Measurements from ENCODE around the gene ST3GAL4.

Gene ST3GAL4

GRCh38 chr11:126422446-126422845 lies 67.0 kb downstream of the ST3GAL4 start:
- Histone ChIP-seq H3K9me3 (no peaks in the 10 kb centered on the region), H3K36me3 (replicated peaks) (no peaks in the 10 kb centered on the region), H3K4me1 (no peaks in the 10 kb centered on the region), H3K27me3 (ENCODE audit: low read depth) (no peaks in the 10 kb centered on the region), H3K4me3 (no peak overlapping the region)
- DNase-seq (ENCODE audit: low spot score in 2 of 2), result no peak
- in situ Hi-C loops (cut with MboI; ENCODE audit: low sequenced_read_pairs), result no loop called here

- Histone ChIP-seq H3K4me1 (no peaks in the 10 kb centered on the region), H3K9me3 (no peaks in the 10 kb centered on the region), H3K4me3 (no peak overlapping the region), H3K27me3 (ENCODE audit: low read depth) (no peaks in the 10 kb centered on the region), H3K36me3 (replicated peaks) (no peaks in the 10 kb centered on the region)
- no peak for DNase-seq (ENCODE audit: low spot score in 2 of 2)
- in situ Hi-C loops (cut with MboI; ENCODE audit: low sequenced_read_pairs), result no loop called here
Observed at GRCh38 chr11:126423154-126423553, 67.7 kb downstream of the ST3GAL4 start.

GRCh38 chr11:126423743-126424142 lies 68.3 kb downstream of the ST3GAL4 start:
- no peaks in the 10 kb centered on the region for H3K4me1 ChIP-seq
- in situ Hi-C loops (cut with MboI; ENCODE audit: low sequenced_read_pairs), result no loop called here
- no peak for DNase-seq (ENCODE audit: low spot score in 2 of 2)
- no peaks in the 10 kb centered on the region for H3K9me3 ChIP-seq
- no peak overlapping the region for H3K4me3 ChIP-seq
- H3K36me3 ChIP-seq (replicated peaks), result no peaks in the 10 kb centered on the region
- no peaks in the 10 kb centered on the region for H3K27me3 ChIP-seq (ENCODE audit: low read depth)

GRCh38 chr11:126424471-126425039 lies 69.1 kb downstream of the ST3GAL4 start:
- no peak for DNase-seq (ENCODE audit: low spot score in 2 of 2)
- Histone ChIP-seq H3K9me3 (no peaks in the 10 kb centered on the region), H3K27me3 (ENCODE audit: low read depth) (no peaks in the 10 kb centered on the region), H3K36me3 (replicated peaks) (no peaks in the 10 kb centered on the region), H3K4me3 (no peak overlapping the region), H3K4me1 (no peaks in the 10 kb centered on the region)
- in situ Hi-C loops (cut with MboI; ENCODE audit: low sequenced_read_pairs), result loop anchor here (25.0 kb wide), 2 partner anchors 563 to 1738 kb away; no protein-coding TSS in a partner anchor

- in situ Hi-C loops (cut with MboI; ENCODE audit: low sequenced_read_pairs), result loop anchor here (25.0 kb wide), 2 partner anchors 561 to 1736 kb away; no protein-coding TSS in a partner anchor
Observed at GRCh38 chr11:126426106-126426505, 70.6 kb downstream of the ST3GAL4 start.

GRCh38 chr11:126426820-126427749 lies 71.6 kb downstream of the ST3GAL4 start:
- no peaks in the 10 kb centered on the region for H3K36me3 ChIP-seq (replicated peaks)
- in situ Hi-C loops (cut with MboI; ENCODE audit: low sequenced_read_pairs), result loop anchor here (25.0 kb wide), 2 partner anchors 560 to 1735 kb away; no protein-coding TSS in a partner anchor
- no peak overlapping the region for H3K4me3 ChIP-seq
- H3K9me3 ChIP-seq, result no peaks in the 10 kb centered on the region
- DNase-seq (ENCODE audit: low spot score in 2 of 2), result no peak
- no peaks in the 10 kb centered on the region for H3K27me3 ChIP-seq (ENCODE audit: low read depth)
- no peaks in the 10 kb centered on the region for H3K4me1 ChIP-seq

More at GRCh38 chr11:126426106-126426505, 70.6 kb downstream of the ST3GAL4 start:
- H3K4me3 ChIP-seq, result no peak overlapping the region
- H3K9me3 ChIP-seq, result no peaks in the 10 kb centered on the region
- no peaks in the 10 kb centered on the region for H3K36me3 ChIP-seq (replicated peaks)
- no peak for DNase-seq (ENCODE audit: low spot score in 2 of 2)
- no peaks in the 10 kb centered on the region for H3K4me1 ChIP-seq
- no peaks in the 10 kb centered on the region for H3K27me3 ChIP-seq (ENCODE audit: low read depth)

- Histone ChIP-seq H3K4me1 (no peaks in the 10 kb centered on the region), H3K36me3 (replicated peaks) (no peaks in the 10 kb centered on the region), H3K27me3 (ENCODE audit: low read depth) (no peaks in the 10 kb centered on the region), H3K4me3 (no peak overlapping the region), H3K9me3 (no peaks in the 10 kb centered on the region)
- DNase-seq (ENCODE audit: low spot score in 2 of 2), result no peak
- in situ Hi-C loops (cut with MboI; ENCODE audit: low sequenced_read_pairs), result loop anchor here (25.0 kb wide), 2 partner anchors 557 to 1732 kb away; no protein-coding TSS in a partner anchor
Observed at GRCh38 chr11:126430581-126431335, 75.3 kb downstream of the ST3GAL4 start.

- in situ Hi-C loops (cut with MboI; ENCODE audit: low sequenced_read_pairs), result loop anchor here (25.0 kb wide), 2 partner anchors 556 to 1731 kb away; no protein-coding TSS in a partner anchor
- no peaks in the 10 kb centered on the region for H3K4me1 ChIP-seq
- H3K4me3 ChIP-seq, result no peak overlapping the region
- DNase-seq (ENCODE audit: low spot score in 2 of 2), result no peak
- no peaks in the 10 kb centered on the region for H3K27me3 ChIP-seq (ENCODE audit: low read depth)
- no peaks in the 10 kb centered on the region for H3K36me3 ChIP-seq (replicated peaks)
- H3K9me3 ChIP-seq, result no peaks in the 10 kb centered on the region
Observed at GRCh38 chr11:126431401-126432064, 76.0 kb downstream of the ST3GAL4 start.

- Histone ChIP-seq H3K4me3 (no peak overlapping the region), H3K9me3 (no peaks in the 10 kb centered on the region), H3K27me3 (ENCODE audit: low read depth) (no peaks in the 10 kb centered on the region), H3K36me3 (replicated peaks) (no peaks in the 10 kb centered on the region), H3K4me1 (no peaks in the 10 kb centered on the region)
- no peak for DNase-seq (ENCODE audit: low spot score in 2 of 2)
- in situ Hi-C loops (cut with MboI; ENCODE audit: low sequenced_read_pairs), result loop anchor here (25.0 kb wide), 2 partner anchors 555 to 1730 kb away; no protein-coding TSS in a partner anchor
Observed at GRCh38 chr11:126432065-126432461, 76.6 kb downstream of the ST3GAL4 start.

GRCh38 chr11:126432525-126432924 lies 77.0 kb downstream of the ST3GAL4 start:
- in situ Hi-C loops (cut with MboI; ENCODE audit: low sequenced_read_pairs), result loop anchor here (25.0 kb wide), 2 partner anchors 555 to 1730 kb away; no protein-coding TSS in a partner anchor
- Histone ChIP-seq H3K4me3 (no peak overlapping the region), H3K27me3 (ENCODE audit: low read depth) (no peaks in the 10 kb centered on the region), H3K9me3 (no peaks in the 10 kb centered on the region), H3K36me3 (replicated peaks) (no peaks in the 10 kb centered on the region), H3K4me1 (no peaks in the 10 kb centered on the region)
- DNase-seq (ENCODE audit: low spot score in 2 of 2), result no peak

GRCh38 chr11:126433244-126433846 lies 77.9 kb downstream of the ST3GAL4 start:
- in situ Hi-C loops (cut with MboI; ENCODE audit: low sequenced_read_pairs), result loop anchor here (25.0 kb wide), 2 partner anchors 554 to 1729 kb away; no protein-coding TSS in a partner anchor
- no peaks in the 10 kb centered on the region for H3K36me3 ChIP-seq (replicated peaks)

GRCh38 chr11:126433989-126434949 lies 78.8 kb downstream of the ST3GAL4 start:
- in situ Hi-C loops (cut with MboI; ENCODE audit: low sequenced_read_pairs), result loop anchor here (25.0 kb wide), 2 partner anchors 553 to 1728 kb away; no protein-coding TSS in a partner anchor
- no peak overlapping the region for H3K4me3 ChIP-seq
- no peaks in the 10 kb centered on the region for H3K9me3 ChIP-seq
- H3K27me3 ChIP-seq (ENCODE audit: low read depth), result no peaks in the 10 kb centered on the region
- H3K4me1 ChIP-seq, result no peaks in the 10 kb centered on the region
- no peak for DNase-seq (ENCODE audit: low spot score in 2 of 2)
- no peaks in the 10 kb centered on the region for H3K36me3 ChIP-seq (replicated peaks)

More at GRCh38 chr11:126433244-126433846, 77.9 kb downstream of the ST3GAL4 start:
- no peaks in the 10 kb centered on the region for H3K4me1 ChIP-seq
- no peak overlapping the region for H3K4me3 ChIP-seq
- DNase-seq (ENCODE audit: low spot score in 2 of 2), result no peak
- no peaks in the 10 kb centered on the region for H3K27me3 ChIP-seq (ENCODE audit: low read depth)
- no peaks in the 10 kb centered on the region for H3K9me3 ChIP-seq
